Colonic mucosa (tissue), 4 donors: ENCODE measurements around the gene OR2K2. TPM values are rescaled to one million over a fixed set of nuclear protein-coding genes. Genes with fewer than 3 reads are reported as not detected.

ENCODE experiments used
- DNase-seq: peaks from one replicate; pipeline ENCODE4 v3.0.0-alpha.2; 2020
- H3K27ac ChIP-seq: fragments of 200-600 bp; one replicate; pipeline ENCODE4 v1.8.0; 2021
- H3K27me3 ChIP-seq: fragments of 200-600 bp; one replicate; pipeline ENCODE4 v1.8.0; 2021
- H3K36me3 ChIP-seq: fragments of 200-600 bp; one replicate; pipeline ENCODE4 v1.8.0; 2021
- H3K4me1 ChIP-seq: fragments of 200-600 bp; one replicate; pipeline ENCODE4 v1.8.0; 2021; ENCODE audit warnings: mild to moderate bottlenecking
- H3K4me3 ChIP-seq: fragments of 200-600 bp; one replicate; pipeline ENCODE4 v1.8.0; 2021
- H3K9ac ChIP-seq, 2 donors: one replicate each; pipeline ENCODE4 v1.7.0; 2013; ENCODE audit warnings: control low read depth in 2 of 2, low read depth in 2 of 2, low read length in 2 of 2
- H3K9me3 ChIP-seq: fragments of 200-600 bp; one replicate; pipeline ENCODE4 v1.8.0; 2021
- CTCF ChIP-seq: fragments of 200-600 bp; IDR thresholded peaks from one replicate; pipeline ENCODE4 v1.8.0; 2022; ENCODE audit warnings: antibody characterized with exemption, mild to moderate bottlenecking
- intact Hi-C: fragments of 100-400 bp; cut with DNase I; formaldehyde crosslinking; loops from one replicate; pipeline ENCODE4 v1.14.1; 2022
- total RNA-seq, 2 donors: library from RNA; stranded (reverse); fragmentation: NEBNext Ultra II Directional in 1 of 2; extraction: Animal tissue kit (Norgen Biotek cat#: 25700) in 1 of 2; gene quantifications; one replicate each; pipeline ENCODE4 v1.2.1, GENCODE V29; 2021
- donor health status: healthy.
- donor health status: DM: no; HTN: no; CAD: no.
- donor health status: DM: no; HTN: no; CAD: no.

OR2K2 gene
- not detected for total RNA-seq

GRCh38 chr9:111330124-111330523 lies at the start of gene OR2K2:
Gene OR2K2 (minus strand): TSS chr9:111330224. CDS start chr9:111328433, 1,791 bp downstream.
- no peaks in the 10 kb centered on the region for H3K9me3 ChIP-seq
- no peaks in the 10 kb centered on the region for H3K4me1 ChIP-seq
- no peak within 1 kb of the TSS for H3K4me3 ChIP-seq
- no peak for DNase-seq
- no peak within 1 kb of the TSS for H3K27ac ChIP-seq
- no peak within 1 kb of the TSS for H3K9ac ChIP-seq
- H3K36me3 ChIP-seq, result no peaks in the 10 kb centered on the region
- no peak for TF ChIP-seq CTCF
- intact Hi-C loops, result no loop called here
- no peaks in the 10 kb centered on the region for H3K27me3 ChIP-seq

GRCh38 chr9:111375817-111376564 lies 46.0 kb upstream of the OR2K2 start:
- H3K4me1 ChIP-seq, result no peaks in the 10 kb centered on the region
- H3K36me3 ChIP-seq, result peaks cover 8% of the 10 kb centered on the region
- H3K27ac ChIP-seq, result no peak overlapping the region
- intact Hi-C loops, result loop anchor here (10.0 kb wide), 1 partner anchor 49 kb away; no protein-coding TSS in a partner anchor
- H3K9ac ChIP-seq, result no peak overlapping the region
- no peaks in the 10 kb centered on the region for H3K9me3 ChIP-seq
- no peaks in the 10 kb centered on the region for H3K27me3 ChIP-seq
- DNase-seq, result no peak
- TF ChIP-seq CTCF, result no peak
- no peak overlapping the region for H3K4me3 ChIP-seq

- TF ChIP-seq CTCF, result no peak
- Histone ChIP-seq H3K36me3 (peaks cover 8% of the 10 kb centered on the region), H3K27me3 (no peaks in the 10 kb centered on the region), H3K27ac (no peak overlapping the region), H3K9ac (no peak overlapping the region), H3K9me3 (no peaks in the 10 kb centered on the region), H3K4me1 (no peaks in the 10 kb centered on the region), H3K4me3 (no peak overlapping the region)
- intact Hi-C loops, result loop anchor here (10.0 kb wide), 1 partner anchor 50 kb away; no protein-coding TSS in a partner anchor
- DNase-seq, result no peak
These were observed 45.0 kb upstream of the OR2K2 start for GRCh38 chr9:111375062-111375461.

DNA sequence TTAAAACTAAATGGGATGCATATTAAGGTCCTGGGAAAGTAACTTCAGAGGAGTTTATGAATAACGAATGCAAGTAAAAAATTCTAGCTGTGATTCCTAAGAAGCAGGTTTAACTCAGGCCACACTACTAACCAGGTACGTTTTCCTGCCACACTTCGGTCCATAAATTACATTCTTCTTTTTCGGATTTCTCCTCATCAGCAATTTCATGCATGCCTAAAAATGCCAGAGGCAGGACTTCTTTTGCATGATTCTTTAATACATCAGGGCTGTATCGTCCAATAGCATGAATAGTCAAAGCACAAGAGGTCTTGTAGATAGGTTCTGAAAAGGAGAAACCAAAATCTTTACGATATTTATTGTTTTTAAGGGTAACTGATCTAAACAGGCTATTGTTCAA lies 42.3 kb upstream of the OR2K2 start:
- no peaks in the 10 kb centered on the region for H3K9me3 ChIP-seq
- H3K4me3 ChIP-seq, result no peak overlapping the region
- no peak overlapping the region for H3K27ac ChIP-seq
- no peak overlapping the region for H3K9ac ChIP-seq
- peaks cover 8% of the 10 kb centered on the region for H3K36me3 ChIP-seq
- intact Hi-C loops, result loop anchor here (10.0 kb wide), 1 partner anchor 53 kb away; no protein-coding TSS in a partner anchor
- H3K27me3 ChIP-seq, result no peaks in the 10 kb centered on the region
- no peak for DNase-seq
- TF ChIP-seq CTCF, result no peak
- no peaks in the 10 kb centered on the region for H3K4me1 ChIP-seq

DNA sequence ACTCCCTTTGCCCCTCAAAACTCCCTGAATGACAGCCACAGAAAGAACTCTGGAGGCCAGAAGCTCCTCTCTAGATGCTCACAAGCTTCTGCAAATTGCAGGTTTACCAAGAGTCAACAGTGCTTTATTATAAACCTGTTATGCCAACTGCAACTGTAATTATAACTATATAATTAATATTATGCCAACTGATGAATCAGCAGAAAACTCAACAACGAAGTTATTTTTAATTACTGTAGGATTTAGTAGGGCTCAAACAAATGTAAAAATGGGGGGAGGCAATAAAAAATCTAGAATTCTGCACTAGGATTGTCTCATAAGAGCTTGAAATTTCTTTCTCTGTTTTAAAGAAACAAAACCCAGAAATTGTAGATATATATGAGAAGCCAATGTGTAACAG lies 37.0 kb upstream of the OR2K2 start:
- no peak for TF ChIP-seq CTCF
- no peak overlapping the region for H3K27ac ChIP-seq
- no peak overlapping the region for H3K9ac ChIP-seq
- H3K9me3 ChIP-seq, result no peaks in the 10 kb centered on the region
- H3K4me1 ChIP-seq, result no peaks in the 10 kb centered on the region
- DNase-seq, result no peak
- intact Hi-C loops, result no loop called here
- H3K4me3 ChIP-seq, result no peak overlapping the region
- H3K36me3 ChIP-seq, result peaks cover 8% of the 10 kb centered on the region
- H3K27me3 ChIP-seq, result no peaks in the 10 kb centered on the region
